Endothelial cell of umbilical vein (primary cell): ENCODE data around the gene ATP1A4. TPM values are rescaled to one million over a fixed set of nuclear protein-coding genes. Genes with fewer than 3 reads are reported as not detected.

Source experiments
- BruUV-seq: library from RNA; stranded (reverse); fragments of 400-500 nt; replicated peaks from 2 replicates; lab custom pipeline; 2021; lab: Mats Ljungman, UMichigan
- CTCF ChIA-PET: fragments of 300-600, 350-600 bp; sonication (Branson Sonifier 250); formaldehyde crosslinking; loops from one replicate; lab custom pipeline; 2021; ENCODE audit warnings: antibody characterized with exemption, inconsistent platforms; lab: Charles Lee
- POLR2A ChIA-PET: fragments of 300-600, 350-600 bp; sonication (Branson Sonifier 250); formaldehyde crosslinking; loops from one replicate; lab custom pipeline; 2021; ENCODE audit warnings: antibody characterized with exemption, inconsistent platforms; lab: Charles Lee
- DNase-seq: peaks from one replicate; pipeline ENCODE4 v3.0.0-alpha.2; 2011; ENCODE audit warnings: low read depth, low spot score
- FAIRE-seq: peaks from 2 replicates; lab custom pipeline; 2011; peaks lifted over from hg19 to GRCh38; lab: Jason Lieb, UNC
- H2AFZ ChIP-seq: 2 replicates; pipeline ENCODE4 v1.6.0; 2012; ENCODE audit warnings: low read depth, low read length, control low read depth, inconsistent platforms
- H3K27ac ChIP-seq: 2 replicates; pipeline ENCODE4 v1.5.1; 2011; ENCODE audit warnings: low read depth, mild to moderate bottlenecking, control low read depth, low read length, moderate library complexity; ENCODE audit not compliant: insufficient read depth
- H3K27me3 ChIP-seq, 2 experiments: 2 replicates each; pipeline versions ENCODE4 v1.6.0 to v1.6.1; 2011; ENCODE audit warnings: low read length in 2 of 2, mixed read lengths in 1 of 2; ENCODE audit not compliant: control insufficient read depth in 2 of 2, insufficient read depth in 2 of 2
- H3K36me3 ChIP-seq, 2 experiments: 2 replicates in 1 of 2; 3 replicates in 1 of 2; pipeline ENCODE4 v1.5.1; 2011; ENCODE audit warnings: low read length in 2 of 2, mild to moderate bottlenecking in 1 of 2, moderate library complexity in 1 of 2; ENCODE audit not compliant: control insufficient read depth in 2 of 2, insufficient read depth in 2 of 2; ENCODE audit errors: extremely low read depth in 1 of 2
- H3K4me1 ChIP-seq: 3 replicates; pipeline ENCODE4 v1.5.1; 2011; ENCODE audit warnings: mild to moderate bottlenecking, low read length; ENCODE audit not compliant: control insufficient read depth, insufficient read depth; ENCODE audit errors: extremely low read depth
- H3K4me2 ChIP-seq: 2 replicates; pipeline ENCODE4 v1.6.1; 2011; ENCODE audit warnings: low read length, control low read depth, mixed read lengths; ENCODE audit not compliant: insufficient read depth
- H3K4me3 ChIP-seq, 3 experiments: fragments of 200-600 bp in 1 of 3; sonication (generic), shearing (Covaris generic) in 1 of 3; replicated peaks in 1 of 3; 2 replicates each; pipeline ENCODE4 v1.5.1; 2011 to 2016; ENCODE audit warnings: control low read depth in 3 of 3, low read length in 3 of 3, mild to moderate bottlenecking in 2 of 3, inconsistent platforms in 1 of 3, low read depth in 1 of 3, moderate library complexity in 1 of 3; ENCODE audit not compliant: insufficient read depth in 1 of 3
- H3K79me2 ChIP-seq: 2 replicates; pipeline ENCODE4 v1.6.0; 2012; ENCODE audit warnings: low read length, inconsistent platforms; ENCODE audit not compliant: control insufficient read depth, insufficient read depth
- H3K9ac ChIP-seq: replicated peaks from 2 replicates; pipeline ENCODE3; 2011; ENCODE audit warnings: low read length, control low read depth; ENCODE audit not compliant: insufficient read depth; ENCODE audit errors: extremely low read depth
- H3K9me1 ChIP-seq: replicated peaks from 3 replicates; pipeline ENCODE4 v1.6.0; 2011; ENCODE audit warnings: mild to moderate bottlenecking, low read length; ENCODE audit not compliant: control insufficient read depth, insufficient read depth; ENCODE audit errors: extremely low read depth
- H3K9me3 ChIP-seq: replicated peaks from 2 replicates; pipeline ENCODE4 v1.5.1; 2012; ENCODE audit warnings: low read length, inconsistent platforms; ENCODE audit not compliant: control insufficient read depth, insufficient read depth
- H4K20me1 ChIP-seq: replicated peaks from 2 replicates; pipeline ENCODE3; 2011; ENCODE audit warnings: mild to moderate bottlenecking, low read length; ENCODE audit not compliant: control insufficient read depth, insufficient read depth; ENCODE audit errors: extremely low read depth
- CTCF ChIP-seq, 2 donors: IDR thresholded peaks; 1 replicate in 1 of 2; 2 replicates in 1 of 2; pipeline ENCODE4 v1.5.1; 2011; ENCODE audit warnings: low read length in 2 of 2, mild to moderate bottlenecking in 2 of 2, moderate library complexity in 2 of 2, control low read depth in 1 of 2, inconsistent platforms in 1 of 2, low read depth in 1 of 2; ENCODE audit not compliant: insufficient read depth in 1 of 2; ENCODE audit errors: extremely low read depth in 1 of 2
- EZH2 ChIP-seq: IDR thresholded peaks from 2 replicates; pipeline ENCODE4 v1.6.1; 2012; ENCODE audit warnings: borderline replicate concordance, low read depth, mild to moderate bottlenecking, moderate library complexity, low read length, inconsistent platforms; ENCODE audit not compliant: severe bottlenecking
- FOS ChIP-seq: IDR thresholded peaks from 2 replicates; pipeline ENCODE4 v1.6.1; 2011; ENCODE audit warnings: mild to moderate bottlenecking, low read length, moderate library complexity, borderline replicate concordance; ENCODE audit not compliant: insufficient read depth
- GATA2 ChIP-seq: IDR thresholded peaks from 2 replicates; pipeline ENCODE4 v1.7.0; 2011; ENCODE audit warnings: low read depth, mild to moderate bottlenecking, moderate library complexity, mixed read lengths, low read length; ENCODE audit not compliant: insufficient read length, insufficient read depth
- JUN ChIP-seq: IDR thresholded peaks from 2 replicates; pipeline ENCODE4 v1.6.1; 2011; ENCODE audit warnings: borderline replicate concordance, low read depth; ENCODE audit not compliant: insufficient read length, insufficient read depth
- MYC ChIP-seq: IDR thresholded peaks from one replicate; pipeline ENCODE4 v1.6.1; 2011; ENCODE audit warnings: mild to moderate bottlenecking, low read depth, low read length
- POLR2A ChIP-seq: IDR thresholded peaks from 2 replicates; pipeline ENCODE4 v1.6.1; 2012; ENCODE audit warnings: low read depth, mild to moderate bottlenecking, control low read depth, low read length
- POLR2AphosphoS5 ChIP-seq: IDR thresholded peaks from 2 replicates; pipeline ENCODE4 v1.6.1; 2012; ENCODE audit warnings: low read depth, mild to moderate bottlenecking, control low read depth, low read length, moderate library complexity; ENCODE audit not compliant: insufficient read depth
- dilution Hi-C: fragments of 300-500 bp; cut with MboI; formaldehyde crosslinking; loops from one replicate; pipeline ENCODE4 v1.15.0; 2019; ENCODE audit warnings: low sequenced_read_pairs; ENCODE audit not compliant: extremely low pct_ligation_motif_present
- intact Hi-C: fragments of 100-400 bp; cut with micrococcal nuclease; formaldehyde crosslinking; loops from one replicate; pipeline ENCODE4 v1.10.0; 2022
- polyA plus RNA-seq, 4 experiments: library from polyadenylated mRNA; depleted of rRNA in 3 of 4; stranded (reverse) in 3 of 4; unstranded in 1 of 4; fragments of >200 nt; gene quantifications; 2 replicates each; pipeline versions ENCODE4 v1.2.1 to v1.2.3, GENCODE V29; 2011 to 2012; ENCODE audit warnings: missing spikeins in 1 of 4
- total RNA-seq: library from RNA; stranded (reverse); gene quantifications from 2 replicates; pipeline ENCODE4 v1.2.3, GENCODE V29; 2021
- TF ChIP-seq, protein P1 (sequence below): IDR thresholded peaks from 2 replicates; pipeline ENCODE4 v1.6.1; 2011; ENCODE audit not compliant: insufficient read depth, insufficient read length

Gene ATP1A4
- total and polyA plus RNA-seq, 2 donors (not counting 3 experiments of a cell fraction or from before 2014, with no cell fraction given): not detected

GRCh38 chr1:160134791-160135572 is 16.4 kb upstream of the ATP1A4 start:
- Histone ChIP-seq H3K9me1 (no peaks in the 10 kb centered on the region), H2AFZ (no peak overlapping the region), H3K27ac (no peak overlapping the region), H3K4me2 (no peak overlapping the region), H3K9ac (no peak overlapping the region), H3K9me3 (no peaks in the 10 kb centered on the region), H4K20me1 (no peaks in the 10 kb centered on the region), H3K79me2 (no peaks in the 10 kb centered on the region), H3K27me3 (no peaks in the 10 kb centered on the region), H3K4me1 (no peaks in the 10 kb centered on the region), H3K4me3 (no peak overlapping the region), H3K36me3 (no peaks in the 10 kb centered on the region)
- dilution Hi-C loops (no loop called here), intact Hi-C loops (no loop called here)
- DNase-seq (no peak), FAIRE-seq (no peak)
- BruUV-seq: no TSS peak
- ChIA-PET CTCF (no interaction called here), POLR2A (no interaction called here)
- TF ChIP-seq EZH2: no peak
- no peak for TF ChIP-seq MYC
- TF ChIP-seq CTCF (IDR thresholded peaks at IDR 0.05; ENCODE audit: extremely low read depth in 1 of 2, insufficient read depth in 1 of 2, low read depth in 1 of 2, low read length in 2 of 2): no peak
- TF ChIP-seq JUN: no peak
- no peak for TF ChIP-seq GATA2
- no peak for TF ChIP-seq POLR2A
- TF ChIP-seq, protein P1, sequence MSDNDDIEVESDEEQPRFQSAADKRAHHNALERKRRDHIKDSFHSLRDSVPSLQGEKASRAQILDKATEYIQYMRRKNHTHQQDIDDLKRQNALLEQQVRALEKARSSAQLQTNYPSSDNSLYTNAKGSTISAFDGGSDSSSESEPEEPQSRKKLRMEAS: no peak
- TF ChIP-seq POLR2AphosphoS5: no peak
- no peak for TF ChIP-seq FOS
